Fibroblast of lung (primary cell): Measurements from ENCODE around the gene MYOCD. TPM values are rescaled to one million over a fixed set of nuclear protein-coding genes. Genes with fewer than 3 reads are reported as not detected.

ENCODE experiments used
- DNase-seq, 2 donors: peaks; one replicate each; pipeline versions ENCODE4 v3.0.0 to v3.0.0-alpha.2; 2010; ENCODE audit warnings: low read depth in 2 of 2
- H2AFZ ChIP-seq: 2 replicates; pipeline ENCODE4 v1.5.1; 2012; ENCODE audit warnings: low read length, control low read depth, inconsistent platforms
- H3K27ac ChIP-seq: 2 replicates; pipeline ENCODE4 v1.5.1; 2011; ENCODE audit warnings: low read length, control low read depth; ENCODE audit not compliant: insufficient read depth
- H3K27me3 ChIP-seq: 2 replicates; pipeline ENCODE4 v1.5.1; 2011; ENCODE audit warnings: mild to moderate bottlenecking, low read length; ENCODE audit not compliant: control insufficient read depth, insufficient read depth
- H3K36me3 ChIP-seq: 2 replicates; pipeline ENCODE4 v1.5.1; 2011; ENCODE audit warnings: low read length; ENCODE audit not compliant: control insufficient read depth, insufficient read depth
- H3K4me1 ChIP-seq: 2 replicates; pipeline ENCODE4 v1.5.1; 2011; ENCODE audit warnings: low read length; ENCODE audit not compliant: control insufficient read depth, insufficient read depth; ENCODE audit errors: extremely low read depth
- H3K4me2 ChIP-seq: 2 replicates; pipeline ENCODE4 v1.5.1; 2011; ENCODE audit warnings: low read length, control low read depth; ENCODE audit not compliant: insufficient read depth; ENCODE audit errors: extremely low read depth
- H3K4me3 ChIP-seq, 4 experiments: fragments of 200-600 bp in 1 of 4; sonication (generic) in 1 of 4; replicated peaks in 1 of 4; 2 replicates each; pipeline ENCODE4 v1.5.1; 2011 to 2016; ENCODE audit warnings: low read length in 4 of 4, low read depth in 3 of 4, mild to moderate bottlenecking in 3 of 4, control low read depth in 2 of 4, inconsistent platforms in 1 of 4, mixed read lengths in 1 of 4; ENCODE audit not compliant: insufficient read depth in 1 of 4; ENCODE audit errors: control extremely low read depth in 1 of 4
- H3K79me2 ChIP-seq: 2 replicates; pipeline ENCODE4 v1.5.1; 2012; ENCODE audit warnings: mild to moderate bottlenecking, low read length, inconsistent platforms; ENCODE audit not compliant: control insufficient read depth, insufficient read depth
- H3K9ac ChIP-seq: 2 replicates; pipeline ENCODE4 v1.5.1; 2011; ENCODE audit warnings: mild to moderate bottlenecking, low read length, control low read depth; ENCODE audit not compliant: insufficient read depth
- H3K9me3 ChIP-seq: 2 replicates; pipeline ENCODE4 v1.5.1; 2012; ENCODE audit warnings: low read depth, low read length; ENCODE audit not compliant: control insufficient read depth, insufficient read depth
- H4K20me1 ChIP-seq: 2 replicates; pipeline ENCODE4 v1.5.1; 2011; ENCODE audit warnings: low read length; ENCODE audit not compliant: control insufficient read depth, insufficient read depth; ENCODE audit errors: extremely low read depth
- CTCF ChIP-seq, 2 donors: IDR thresholded peaks in 1 of 2; conservative IDR thresholded peaks in 1 of 2; 1 replicate in 1 of 2; 2 replicates in 1 of 2; pipeline ENCODE4 v1.5.1; 2011 to 2012; ENCODE audit warnings: low read length in 2 of 2, control low read depth in 1 of 2, inconsistent platforms in 1 of 2, low read depth in 1 of 2, mild to moderate bottlenecking in 1 of 2
- EZH2 ChIP-seq: IDR thresholded peaks from 2 replicates; pipeline ENCODE4 v1.5.1; 2012; ENCODE audit warnings: low read length, control low read depth, mild to moderate bottlenecking; ENCODE audit errors: missing control alignments
- polyA plus RNA-seq, 2 donors: library from polyadenylated mRNA; depleted of rRNA in 1 of 2; stranded (reverse) in 1 of 2; unstranded in 1 of 2; fragments of >200 nt; gene quantifications; 2 replicates each; pipeline ENCODE4 v1.2.1, GENCODE V29; 2011 to 2012; ENCODE audit warnings: missing spikeins in 1 of 2
- total RNA-seq: library from RNA; depleted of rRNA; stranded (reverse); fragments of >200 nt; gene quantifications from 2 replicates; pipeline ENCODE4 v1.2.1, GENCODE V29; 2014

The MYOCD gene
- total and polyA plus RNA-seq, 2 donors (not counting 1 experiment from before 2014, with no cell fraction given): 0.17 to 0.99 TPM

GRCh38 chr17:12789075-12789480 is 123.4 kb downstream of the MYOCD start:
- Histone ChIP-seq H3K36me3 (no peaks in the 10 kb centered on the region), H3K9ac (no peak overlapping the region), H3K4me1 (no peaks in the 10 kb centered on the region), H3K27ac (no peak overlapping the region), H4K20me1 (no peaks in the 10 kb centered on the region), H3K4me2 (peak overlapping the region; percentile 11), H3K4me3 (peak overlapping the region in 3 of 4 experiments; percentile 20 to 57 (median 34)), H3K27me3 (peaks cover 2% of the 10 kb centered on the region), H3K9me3 (no peaks in the 10 kb centered on the region), H3K79me2 (no peaks in the 10 kb centered on the region), H2AFZ (no peak overlapping the region)
- DNase-seq: no peak
- no peak for TF ChIP-seq EZH2
- no peak for TF ChIP-seq CTCF (conservative IDR thresholded peaks at IDR 0.05 in 1 of 2, IDR thresholded peaks at IDR 0.05 in 1 of 2; ENCODE audit: low read depth in 1 of 2, low read length in 2 of 2)

GRCh38 chr17:12789481-12790248 is 124.0 kb downstream of the MYOCD start, which contains the start of gene ARHGAP44:
ARHGAP44 (plus strand) TSS chr17:12789498; CDS start chr17:12789839, 341 bp downstream.
- Histone ChIP-seq H3K9me3 (no peaks in the 10 kb centered on the region), H3K79me2 (no peaks in the 10 kb centered on the region), H3K27ac (no peak within 1 kb of the TSS), H3K4me2 (peak within 1 kb of the TSS; percentile 39), H3K27me3 (peaks cover 2% of the 10 kb centered on the region), H3K4me1 (no peaks in the 10 kb centered on the region), H2AFZ (peak within 1 kb of the TSS; percentile 17), H3K9ac (no peak within 1 kb of the TSS), H3K36me3 (no peaks in the 10 kb centered on the region), H3K4me3 (peak within 1 kb of the TSS; percentile 12 to 57 (median 44)), H4K20me1 (no peaks in the 10 kb centered on the region)
- no peak for TF ChIP-seq EZH2
- TF ChIP-seq CTCF (conservative IDR thresholded peaks at IDR 0.05 in 1 of 2, IDR thresholded peaks at IDR 0.05 in 1 of 2; ENCODE audit: low read depth in 1 of 2, low read length in 2 of 2): no peak
- peak; percentile 63 to 65 for DNase-seq

GRCh38 chr17:12790249-12791106 is 124.8 kb downstream of the MYOCD start:
- Histone ChIP-seq H4K20me1 (no peaks in the 10 kb centered on the region), H3K9ac (no peak overlapping the region), H3K27ac (no peak overlapping the region), H3K27me3 (peaks cover 2% of the 10 kb centered on the region), H3K36me3 (no peaks in the 10 kb centered on the region), H3K9me3 (no peaks in the 10 kb centered on the region), H3K4me2 (peak overlapping the region; percentile 39), H3K4me1 (no peaks in the 10 kb centered on the region), H3K79me2 (no peaks in the 10 kb centered on the region), H3K4me3 (peak overlapping the region in 3 of 4 experiments; percentile 34 to 57 (median 53)), H2AFZ (peak overlapping the region; percentile 17)
- peak; percentile 36 for TF ChIP-seq EZH2
- TF ChIP-seq CTCF (conservative IDR thresholded peaks at IDR 0.05 in 1 of 2, IDR thresholded peaks at IDR 0.05 in 1 of 2; ENCODE audit: low read depth in 1 of 2, low read length in 2 of 2): no peak
- DNase-seq: no peak
